ENCODE measurements around the gene DGKQ.
A peak's percentile ranks its signal among the peaks of the same experiment; 100 is the strongest.

DGKQ gene

DNA sequence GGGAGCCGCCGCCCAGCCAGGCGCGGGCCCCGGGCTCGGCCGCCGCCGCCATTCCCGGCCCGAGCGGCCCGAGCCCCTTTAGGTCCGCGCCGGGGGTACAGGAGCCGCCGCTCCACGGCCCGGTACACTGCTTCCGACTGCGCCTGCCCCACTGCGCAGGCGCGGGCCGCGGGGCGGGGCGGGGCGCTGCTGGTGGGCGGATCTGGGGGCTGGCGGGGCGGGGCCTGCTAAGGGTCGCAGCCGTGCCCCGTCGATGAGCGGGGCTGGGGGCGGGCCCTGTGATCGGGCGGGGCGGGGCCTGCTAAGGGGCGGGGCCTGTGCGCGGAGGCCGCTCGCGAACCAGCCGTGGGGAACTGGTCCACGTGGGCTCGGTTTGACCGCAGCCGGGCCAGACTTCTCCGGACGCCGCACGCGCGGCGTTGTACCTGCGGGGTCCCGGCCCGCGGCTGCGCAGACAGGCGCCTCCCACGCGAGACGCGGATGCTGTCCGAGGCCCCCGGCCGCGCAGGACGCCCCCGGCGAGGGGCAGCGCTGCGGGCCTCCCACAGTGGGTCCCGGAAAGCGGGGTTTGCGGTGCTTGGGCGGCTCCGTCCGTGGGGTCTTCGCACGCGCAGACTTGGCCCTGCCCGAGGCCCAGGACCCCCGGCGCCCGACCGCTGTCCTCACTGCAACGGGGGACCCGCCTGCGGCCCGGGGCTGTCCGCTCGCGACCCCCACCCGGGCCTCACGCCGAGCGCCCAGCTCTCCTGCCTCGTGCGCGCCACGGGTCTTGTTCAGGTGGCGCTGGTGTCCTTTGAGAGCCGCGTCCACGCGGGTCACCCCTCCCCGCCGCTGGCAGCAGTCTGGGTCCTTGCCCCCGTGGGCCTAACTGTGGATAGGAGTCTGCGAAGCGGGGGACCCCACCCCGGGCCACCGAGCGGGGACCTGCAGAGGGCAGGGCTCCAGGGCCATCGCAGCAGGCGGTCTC is at the start of gene DGKQ:
Gene DGKQ, minus strand, starts transcription at position 139 of the 967 bp plus-strand sequence. Its CDS starts 87 bp downstream, at position 52.
- DNase-seq: peak; percentile 87

GRCh38 chr4:1022739-1023066 is 49.3 kb upstream of the DGKQ start:
- DNase-seq: no peak

GRCh38 chr4:1022051-1022738 is 48.8 kb upstream of the DGKQ start:
- DNase-seq: no peak

DNA sequence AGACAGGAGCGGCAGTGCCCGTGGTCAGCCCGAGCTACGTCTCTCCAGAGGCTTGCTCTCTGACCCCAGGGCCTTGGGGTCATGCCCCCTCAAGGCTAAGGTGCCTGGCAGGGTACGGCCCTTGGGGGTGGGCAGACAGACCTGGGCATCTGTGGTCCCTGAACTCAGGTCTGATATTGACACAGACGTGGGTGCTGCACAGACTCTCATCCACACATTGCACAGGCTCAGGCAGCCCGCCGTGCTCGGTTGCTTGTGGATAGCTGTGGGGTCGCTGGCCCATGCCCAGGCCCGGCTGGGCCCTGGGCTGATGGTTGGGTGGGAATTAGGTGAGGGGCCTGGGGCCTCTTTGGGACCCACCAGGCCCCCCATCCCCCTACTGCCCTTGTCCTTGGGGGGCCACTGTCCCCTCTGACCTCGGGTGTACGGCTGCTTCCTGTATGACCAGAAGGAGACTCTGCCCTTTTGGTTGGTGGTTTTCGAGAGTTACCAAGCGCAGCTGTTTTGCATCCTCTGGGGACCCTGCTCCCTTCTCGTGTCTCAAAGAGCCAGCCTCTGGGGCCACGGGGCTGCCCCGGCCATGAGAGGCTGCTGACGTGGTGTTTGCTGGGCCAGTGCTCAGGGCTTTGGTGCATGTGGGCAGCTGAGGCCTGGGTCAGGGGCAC is 48.1 kb upstream of the DGKQ start:
- no peak for DNase-seq

GRCh38 chr4:1019729-1020470 is 46.5 kb upstream of the DGKQ start:
- no peak for DNase-seq

GRCh38 chr4:1019320-1019719 is 46.0 kb upstream of the DGKQ start:
- DNase-seq: no peak

DNA sequence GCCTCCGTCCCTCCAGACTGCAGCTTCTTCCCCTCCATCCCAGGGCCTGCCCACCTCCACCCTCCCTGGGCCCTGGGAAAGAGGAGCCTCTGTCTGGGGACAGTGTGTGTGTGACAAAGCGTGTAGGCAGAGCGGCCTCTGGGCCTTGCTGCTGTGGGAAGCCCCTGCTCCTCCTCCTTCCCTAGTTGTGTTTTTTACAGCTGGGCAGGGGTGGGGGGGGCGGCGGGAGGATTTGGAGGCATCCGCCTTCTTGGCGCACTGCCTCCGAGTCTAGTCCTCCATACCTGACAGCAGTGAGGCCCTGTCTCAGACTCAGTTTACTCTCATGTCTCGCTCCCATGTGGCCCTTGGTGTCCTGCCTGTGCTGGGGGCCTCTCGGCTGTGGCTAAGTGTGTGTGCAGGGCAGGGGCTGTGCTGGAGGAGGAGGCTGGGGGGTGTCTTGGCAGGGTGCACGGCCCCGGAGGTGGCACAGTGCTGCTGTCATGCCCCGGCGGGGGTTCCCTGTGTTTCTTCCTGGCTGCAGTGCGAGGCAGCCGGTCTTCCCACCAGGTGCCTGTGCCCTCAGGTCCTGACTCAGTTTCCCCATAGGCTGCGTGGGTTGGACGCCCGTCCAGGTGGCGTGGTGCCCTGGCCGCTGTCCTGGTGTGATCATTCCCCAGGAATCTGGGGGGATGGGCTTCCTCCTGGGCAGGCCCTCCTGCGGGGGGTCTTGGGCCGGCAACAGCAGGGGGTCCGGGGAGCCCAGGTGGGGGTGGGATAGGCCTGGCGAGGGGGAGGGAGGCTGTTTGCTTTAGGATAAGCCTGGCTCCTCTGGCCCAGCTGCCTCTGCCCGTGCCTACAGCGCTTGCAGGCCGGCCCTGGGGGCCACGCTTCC is 45.0 kb upstream of the DGKQ start:
- DNase-seq: no peak

- no peak for DNase-seq
Observed at GRCh38 chr4:1017706-1018105, 44.3 kb upstream of the DGKQ start.

DNA sequence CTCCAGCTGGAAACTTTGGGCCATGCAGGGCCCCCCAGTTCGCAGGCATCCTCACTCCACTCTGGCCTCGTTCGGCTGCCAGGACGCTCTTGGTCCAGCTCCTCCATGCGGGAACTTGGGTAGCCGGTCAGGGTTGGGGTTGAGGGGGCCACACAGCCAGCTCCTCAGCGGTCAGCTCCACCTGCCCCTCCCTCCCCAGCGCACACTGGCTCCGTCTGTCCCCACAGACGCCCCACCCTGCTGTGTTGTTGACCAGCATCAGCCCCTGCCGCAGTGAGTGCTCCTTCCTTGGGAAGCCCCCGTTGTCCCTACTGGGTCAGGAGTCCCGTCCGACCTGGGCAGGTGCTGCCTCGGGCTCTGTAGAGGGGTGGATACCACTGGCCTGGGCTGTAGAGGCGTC is 43.8 kb upstream of the DGKQ start:
- DNase-seq: no peak

- no peak for DNase-seq
Observed at GRCh38 chr4:1015746-1016145, 42.4 kb upstream of the DGKQ start.

DNA sequence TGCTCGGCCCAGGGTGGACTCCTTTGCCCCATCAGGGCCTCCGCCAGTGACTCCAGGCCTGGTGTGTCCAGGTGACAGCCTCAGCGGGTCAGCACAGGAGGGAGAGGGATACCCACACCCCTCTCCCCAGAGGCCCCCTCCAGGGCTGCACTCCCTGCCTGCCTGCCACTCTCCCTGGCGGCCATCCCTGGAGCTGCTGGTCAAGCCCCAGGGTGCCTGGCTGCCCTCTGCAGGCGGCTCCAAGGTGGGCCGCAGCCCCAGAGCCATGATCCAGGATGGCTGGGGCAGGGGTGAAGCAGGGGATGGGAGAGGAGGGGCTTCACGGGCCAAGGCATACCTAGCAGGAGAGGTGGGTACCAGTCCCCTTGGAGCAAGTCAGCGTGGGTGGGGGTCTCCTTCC is 41.8 kb upstream of the DGKQ start:
- no peak for DNase-seq

- no peak for DNase-seq
Observed at GRCh38 chr4:1014291-1015167, 41.2 kb upstream of the DGKQ start.

GRCh38 chr4:1013225-1014073 is 40.1 kb upstream of the DGKQ start:
- no peak for DNase-seq

DNA sequence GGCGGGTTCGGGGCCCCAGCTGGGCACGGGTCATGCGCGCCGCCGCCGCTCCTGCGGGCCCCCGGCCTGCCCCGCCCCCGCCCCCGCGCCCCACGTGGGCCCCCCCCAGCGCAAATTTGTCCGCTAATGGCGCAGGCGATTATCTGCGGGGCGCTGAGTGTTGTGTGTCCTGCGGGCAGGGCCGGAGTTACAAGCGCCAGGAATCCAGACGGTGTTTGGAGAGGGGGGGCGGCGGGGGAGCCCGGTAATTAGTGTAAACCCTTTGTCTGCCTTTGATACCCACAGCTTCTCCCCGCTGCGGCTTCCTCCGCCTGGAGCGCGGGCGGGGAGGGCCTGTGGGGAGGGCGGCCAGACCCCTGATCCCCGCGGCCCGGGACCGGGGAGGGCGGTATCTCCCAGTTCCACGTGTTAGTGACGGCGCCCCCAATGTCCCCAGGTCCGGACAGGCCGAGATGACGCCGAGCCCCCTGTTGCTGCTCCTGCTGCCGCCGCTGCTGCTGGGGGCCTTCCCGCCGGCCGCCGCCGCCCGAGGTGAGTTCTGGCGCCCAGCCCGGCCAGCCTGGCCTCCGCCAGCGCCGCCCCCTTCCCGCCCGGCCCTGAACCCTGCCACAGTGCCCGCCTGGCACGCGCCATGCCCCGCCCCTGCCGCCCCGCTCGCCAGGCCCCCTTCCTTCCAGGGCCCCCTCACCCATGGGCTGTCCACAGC is 38.8 kb upstream of the DGKQ start:
- DNase-seq: peak; percentile 37

DNA sequence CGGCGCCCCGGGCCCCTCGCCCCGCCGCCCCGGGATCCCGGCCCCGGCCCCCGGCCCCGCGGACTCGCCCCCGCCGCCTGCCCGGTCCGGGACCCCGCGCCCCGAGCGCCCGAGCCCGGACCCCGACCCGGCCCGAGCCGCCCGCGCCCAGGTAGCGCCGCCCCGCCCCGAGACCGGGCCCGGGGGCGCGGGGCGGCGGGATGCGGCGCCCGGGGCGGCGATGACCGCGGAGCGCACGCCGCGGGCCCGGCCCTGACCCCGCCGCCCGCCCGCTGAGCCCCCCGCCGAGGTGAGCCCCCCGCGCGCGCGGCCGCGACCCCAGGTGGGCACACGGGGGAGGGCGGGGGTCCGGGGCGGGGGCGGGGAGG is 38.3 kb upstream of the DGKQ start:
- no peak for DNase-seq

GRCh38 chr4:1011022-1011665 is 37.8 kb upstream of the DGKQ start, which contains the start of gene FGFRL1:
TSS of gene FGFRL1 (plus strand) at chr4:1011626. CDS start at chr4:1012486, 860 bp downstream.
- DNase-seq: peak; percentile 94

DNA sequence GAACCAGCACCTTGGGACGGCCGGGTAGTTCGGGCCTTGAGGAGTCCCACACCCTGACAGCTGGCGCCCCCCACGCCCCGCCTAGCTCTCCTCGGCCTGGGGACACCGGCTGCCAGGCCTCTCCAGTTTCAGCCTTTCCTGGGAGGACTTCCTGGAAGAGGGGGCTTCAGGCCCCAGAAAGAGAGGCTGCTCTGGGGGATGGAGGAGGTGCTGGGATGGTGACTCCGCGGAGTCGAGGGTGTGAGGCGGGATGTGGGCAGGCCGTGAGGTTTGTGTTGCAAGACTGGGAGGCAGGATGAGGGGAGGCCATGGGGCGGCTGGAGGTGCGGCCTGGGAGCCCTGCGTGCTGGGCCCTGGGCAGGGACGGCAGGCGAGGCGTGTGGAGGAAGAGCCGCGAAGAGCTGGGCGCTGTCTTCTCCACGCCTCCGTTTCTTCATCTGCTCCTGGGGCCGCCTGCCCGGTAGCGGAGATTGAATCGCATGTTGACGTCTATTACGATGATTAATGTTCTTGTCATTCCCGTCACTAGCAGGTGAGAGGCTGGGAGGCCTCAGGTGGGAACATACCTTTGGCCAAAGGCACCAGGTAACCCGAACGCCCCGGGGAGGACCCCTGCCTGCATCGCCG is 37.1 kb upstream of the DGKQ start:
- DNase-seq: peak; percentile 81
